ENCODE measurements around the gene IQCH.

The IQCH gene

GRCh38 chr15:67537771-67538170, 283.2 kb downstream of the IQCH start:
- DNase-seq (ENCODE audit: low read depth), result no peak

GRCh38 chr15:67542420-67543347, 288.1 kb downstream of the IQCH start, which contains the start of gene MAP2K5:
Gene MAP2K5, plus strand, starts transcription at chr15:67542703. Its CDS starts 633 bp downstream, at chr15:67543336.
- DNase-seq (ENCODE audit: low read depth), result no peak

GRCh38 chr15:67543348-67543718, 288.7 kb downstream of the IQCH start:
- DNase-seq (ENCODE audit: low read depth), result no peak

GRCh38 chr15:67544475-67544874, 289.9 kb downstream of the IQCH start:
- no peak for DNase-seq (ENCODE audit: low read depth)

GRCh38 chr15:67545864-67546263, 291.3 kb downstream of the IQCH start:
- no peak for DNase-seq (ENCODE audit: low read depth)

- DNase-seq (ENCODE audit: low read depth), result no peak
These were observed 292.5 kb downstream of the IQCH start for GRCh38 chr15:67547064-67547463.

- DNase-seq (ENCODE audit: low read depth), result no peak
These were observed 293.2 kb downstream of the IQCH start for GRCh38 chr15:67547836-67548235.

GRCh38 chr15:67548236-67548852, 293.8 kb downstream of the IQCH start:
- DNase-seq (ENCODE audit: low read depth), result no peak

GRCh38 chr15:67548862-67549651, 294.5 kb downstream of the IQCH start:
- DNase-seq (ENCODE audit: low read depth), result no peak

GRCh38 chr15:67549736-67550135, 295.1 kb downstream of the IQCH start:
- DNase-seq (ENCODE audit: low read depth), result no peak

- no peak for DNase-seq (ENCODE audit: low read depth)
These were observed 295.9 kb downstream of the IQCH start for GRCh38 chr15:67550522-67550921.

- DNase-seq (ENCODE audit: low read depth), result no peak
These were observed 296.7 kb downstream of the IQCH start for GRCh38 chr15:67551207-67551743.

Data from non-pigmented ciliary epithelial cell (primary cell).